Ishikawa (cell line): ENCODE measurements around the gene HOXA5.

Source experiments
- CEBPB ChIP-seq: IDR thresholded peaks from 2 replicates; pipeline ENCODE4 v1.6.1; 2012
- CREB1 ChIP-seq: IDR thresholded peaks from 2 replicates; pipeline ENCODE4 v1.6.1; 2012; ENCODE audit warnings: low read depth
- EGR1 ChIP-seq: IDR thresholded peaks from 2 replicates; pipeline ENCODE4 v1.6.1; 2012
- EP300 ChIP-seq: IDR thresholded peaks from 2 replicates; pipeline ENCODE4 v1.6.1; 2012; ENCODE audit warnings: borderline replicate concordance
- FOXM1 ChIP-seq: IDR thresholded peaks from 2 replicates; pipeline ENCODE4 v1.6.1; 2012; ENCODE audit warnings: low read depth, borderline replicate concordance
- MAX ChIP-seq: IDR thresholded peaks from 2 replicates; pipeline ENCODE4 v1.6.1; 2012
- NFIC ChIP-seq: IDR thresholded peaks from 2 replicates; pipeline ENCODE4 v1.6.1; 2012
- REST ChIP-seq: IDR thresholded peaks from 2 replicates; pipeline ENCODE4 v1.6.1; 2012; ENCODE audit warnings: low read depth, mild to moderate bottlenecking
- TAF1 ChIP-seq: IDR thresholded peaks from 2 replicates; pipeline ENCODE4 v1.6.1; 2012; ENCODE audit warnings: low read depth, mild to moderate bottlenecking
- TCF12 ChIP-seq: IDR thresholded peaks from 2 replicates; pipeline ENCODE4 v1.6.1; 2012; ENCODE audit warnings: low read depth
- TEAD4 ChIP-seq: IDR thresholded peaks from 2 replicates; pipeline ENCODE4 v1.6.1; 2012
- USF1 ChIP-seq: IDR thresholded peaks from 2 replicates; pipeline ENCODE4 v1.6.1; 2012
- YY1 ChIP-seq: IDR thresholded peaks from 2 replicates; pipeline ENCODE4 v1.6.1; 2012; ENCODE audit warnings: low read depth

Gene HOXA5

GRCh38 chr7:27183682-27184336 is 40.3 kb upstream of the HOXA5 start:
- no peak for TF ChIP-seq CREB1
- TF ChIP-seq USF1, result peak; percentile 74
- peak; percentile 71 for TF ChIP-seq MAX

GRCh38 chr7:27182861-27183681 is 39.6 kb upstream of the HOXA5 start:
- TF ChIP-seq USF1 (no peak), TCF12 (no peak)

- TF ChIP-seq FOXM1, result no peak
- TF ChIP-seq REST, result no peak
- TF ChIP-seq YY1, result no peak
- TF ChIP-seq EGR1, result no peak
- TF ChIP-seq EP300, result no peak
- TF ChIP-seq MAX, result no peak
- no peak for TF ChIP-seq TAF1
- no peak for TF ChIP-seq USF1
Observed at GRCh38 chr7:27182285-27182841, 38.9 kb upstream of the HOXA5 start.

GRCh38 chr7:27181795-27182275 is 38.4 kb upstream of the HOXA5 start:
- no peak for TF ChIP-seq EP300
- TF ChIP-seq EGR1, result no peak
- TF ChIP-seq FOXM1, result no peak
- TF ChIP-seq CREB1, result no peak
- no peak for TF ChIP-seq USF1
- no peak for TF ChIP-seq NFIC
- TF ChIP-seq TAF1, result no peak
- no peak for TF ChIP-seq CEBPB

- TF ChIP-seq USF1, result no peak
- no peak for TF ChIP-seq EP300
- TF ChIP-seq TEAD4, result no peak
- no peak for TF ChIP-seq CREB1
Observed at GRCh38 chr7:27180431-27181420, 37.2 kb upstream of the HOXA5 start.
